ENCODE data around the gene FAM25G. TPM values are rescaled to one million over a fixed set of nuclear protein-coding genes. Genes with fewer than 3 reads are reported as not detected.
"Not testable (repeated sequence)": the region's sequence is repeated elsewhere in the genome, so short reads cannot be mapped to it uniquely, and the experiment has no call there.

Gene FAM25G
- total RNA-seq, 2 experiments from 2014 or later = not detected

GRCh38 chr10:47467458-47467857 lies 24.0 kb downstream of the FAM25G start:
- H3K4me1 Mint-ChIP-seq (ENCODE audit: low read depth); H3K36me3 Mint-ChIP-seq (ENCODE audit: low read depth); H3K27me3 ChIP-seq (ENCODE audit: control insufficient read depth in 1 of 2, insufficient read depth in 2 of 2, low read length in 2 of 2); H3K27me3 Mint-ChIP-seq; H3K4me1 ChIP-seq (ENCODE audit: insufficient read depth, low read length); H3K4me3 Mint-ChIP-seq; H3K9me3 ChIP-seq (ENCODE audit: control insufficient read depth in 1 of 2, insufficient read depth in 1 of 2, low read length in 2 of 2); CTCF ChIA-PET; POLR2A ChIA-PET; H3K36me3 ChIP-seq (ENCODE audit: insufficient read depth, low read length); H3K9me3 Mint-ChIP-seq; H3K27ac ChIP-seq (ENCODE audit: low read depth in 1 of 2, low read length in 2 of 2); H3K4me3 ChIP-seq (ENCODE audit: low read length); intact Hi-C loops (cut with DNase I, micrococcal nuclease); ATAC-seq (ENCODE audit: poor library complexity); H3K27ac Mint-ChIP-seq: not testable (repeated sequence)
- peak in 1 of 14 experiments; percentile 0 for DNase-seq

DNA sequence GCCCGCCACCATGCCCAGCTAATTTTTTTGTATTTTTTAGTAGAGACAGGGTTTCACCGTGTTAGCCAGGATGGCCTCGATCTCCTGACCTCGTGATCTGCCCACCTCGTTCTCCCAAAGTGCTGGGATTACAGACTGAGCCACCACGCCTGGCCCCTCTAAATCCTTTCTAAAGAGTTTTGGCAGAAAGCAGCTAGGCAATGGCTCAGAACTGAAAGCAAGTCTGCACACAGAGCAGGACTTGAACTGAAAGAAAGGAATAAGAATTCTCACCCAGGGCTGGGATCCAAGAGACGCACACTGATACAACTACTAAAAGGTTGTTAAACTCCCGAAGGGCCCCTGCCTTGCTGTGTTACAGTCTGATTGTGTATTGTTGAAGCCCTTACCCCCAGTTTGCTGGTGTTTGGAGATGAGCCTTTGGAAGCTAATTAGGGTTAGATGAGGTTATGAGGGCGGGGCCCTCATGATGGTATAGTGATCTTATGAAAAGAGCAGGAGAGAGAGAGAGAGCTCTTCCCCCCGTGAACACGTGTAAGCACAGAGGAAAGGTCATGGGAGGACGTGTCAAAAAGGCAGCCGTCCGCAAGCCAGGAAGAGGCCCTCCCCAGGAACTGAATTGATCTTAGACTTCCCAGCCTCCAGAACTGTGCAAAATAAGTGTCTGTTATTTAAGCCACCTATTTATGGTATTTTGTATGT lies 26.1 kb downstream of the FAM25G start:
- H3K27me3 Mint-ChIP-seq; H3K36me3 Mint-ChIP-seq (ENCODE audit: low read depth); H3K4me1 ChIP-seq (ENCODE audit: insufficient read depth, low read length); DNase-seq; H3K4me1 Mint-ChIP-seq (ENCODE audit: low read depth); CTCF ChIA-PET; H3K4me3 Mint-ChIP-seq; H3K27me3 ChIP-seq (ENCODE audit: control insufficient read depth in 1 of 2, insufficient read depth in 2 of 2, low read length in 2 of 2); H3K27ac Mint-ChIP-seq; H3K4me3 ChIP-seq (ENCODE audit: low read length); H3K9me3 Mint-ChIP-seq; intact Hi-C loops (cut with DNase I, micrococcal nuclease); ATAC-seq (ENCODE audit: poor library complexity); POLR2A ChIA-PET; H3K9me3 ChIP-seq (ENCODE audit: control insufficient read depth in 1 of 2, insufficient read depth in 1 of 2, low read length in 2 of 2); H3K27ac ChIP-seq (ENCODE audit: low read depth in 1 of 2, low read length in 2 of 2); H3K36me3 ChIP-seq (ENCODE audit: insufficient read depth, low read length): not testable (repeated sequence)

DNA sequence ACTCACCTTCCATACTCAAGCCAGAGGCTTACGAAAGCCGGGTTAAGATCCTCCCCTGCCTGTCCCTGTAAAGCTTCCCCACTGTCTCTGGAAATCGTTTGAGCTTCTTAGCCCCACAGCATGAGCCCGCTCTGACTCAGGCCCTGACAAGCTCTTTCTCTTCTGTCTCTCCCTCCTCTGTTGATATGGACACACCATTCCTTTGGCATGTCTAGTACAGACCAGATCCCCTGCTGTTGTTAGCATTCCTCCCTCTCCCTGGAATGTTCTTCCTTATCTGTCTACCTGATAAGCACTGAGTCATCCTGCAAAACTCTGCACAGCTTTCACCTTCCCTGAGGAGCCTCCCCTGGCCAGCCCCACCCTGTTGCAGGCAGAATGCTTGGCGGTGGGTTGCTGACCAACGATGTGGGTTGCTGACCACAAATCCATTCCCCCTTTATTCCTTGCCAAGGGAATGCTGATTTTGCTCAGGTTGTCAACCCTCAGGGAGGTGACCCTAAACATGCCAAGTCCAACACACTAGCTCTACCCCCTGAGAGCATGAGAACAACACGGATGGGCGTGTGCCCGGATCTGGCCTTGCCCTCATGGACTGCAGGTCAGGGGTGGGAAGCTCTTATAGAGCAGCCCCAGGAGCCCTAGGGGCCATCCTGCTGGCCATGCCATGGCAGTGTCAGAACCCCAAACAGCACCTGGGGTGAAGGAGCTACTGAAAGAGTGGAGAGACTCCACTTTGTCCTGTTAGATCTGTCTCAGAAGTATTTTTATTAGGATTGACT lies 28.7 kb downstream of the FAM25G start:
- H3K4me3 ChIP-seq (ENCODE audit: low read length); intact Hi-C loops (cut with DNase I, micrococcal nuclease); H3K9me3 Mint-ChIP-seq; H3K9me3 ChIP-seq (ENCODE audit: control insufficient read depth in 1 of 2, insufficient read depth in 1 of 2, low read length in 2 of 2); POLR2A ChIA-PET; H3K27me3 Mint-ChIP-seq; H3K4me1 ChIP-seq (ENCODE audit: insufficient read depth, low read length); ATAC-seq (ENCODE audit: poor library complexity); DNase-seq; H3K4me3 Mint-ChIP-seq; H3K4me1 Mint-ChIP-seq (ENCODE audit: low read depth); H3K27me3 ChIP-seq (ENCODE audit: control insufficient read depth in 1 of 2, insufficient read depth in 2 of 2, low read length in 2 of 2); H3K36me3 Mint-ChIP-seq (ENCODE audit: low read depth); H3K27ac ChIP-seq (ENCODE audit: low read depth in 1 of 2, low read length in 2 of 2); H3K36me3 ChIP-seq (ENCODE audit: insufficient read depth, low read length); CTCF ChIA-PET; H3K27ac Mint-ChIP-seq: not testable (repeated sequence)

DNA sequence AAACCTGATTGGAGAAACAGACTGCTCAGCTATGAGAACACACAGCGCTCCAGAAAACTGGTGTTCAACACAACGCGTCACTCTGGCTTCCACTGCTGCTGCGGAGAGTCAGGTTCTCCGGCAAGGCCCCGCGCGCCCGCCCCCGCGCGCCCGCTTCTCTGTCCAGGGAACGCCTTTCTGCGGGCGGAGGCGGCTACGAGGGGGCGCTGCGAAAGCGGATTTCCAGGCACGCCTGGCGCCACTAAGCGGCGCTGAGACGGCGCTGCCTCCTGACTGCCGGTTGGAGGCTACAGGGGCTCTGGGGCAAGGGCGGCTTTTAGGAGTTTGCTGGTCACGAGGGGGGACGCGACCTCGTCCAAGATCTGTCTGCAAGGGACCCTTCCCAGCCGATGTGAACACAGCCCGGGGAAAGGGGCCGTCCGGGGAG lies 30.2 kb downstream of the FAM25G start:
- H3K9me3 Mint-ChIP-seq, H3K4me3 Mint-ChIP-seq, H3K27me3 Mint-ChIP-seq: not testable (repeated sequence)

More for the DNA sequence above, 30.2 kb downstream of the FAM25G start:
- peak; percentile 83 for ATAC-seq (ENCODE audit: poor library complexity)
- H3K27ac ChIP-seq (ENCODE audit: low read depth in 1 of 2, low read length in 2 of 2); H3K36me3 Mint-ChIP-seq (ENCODE audit: low read depth); H3K4me1 Mint-ChIP-seq (ENCODE audit: low read depth); H3K4me1 ChIP-seq (ENCODE audit: insufficient read depth, low read length); H3K27me3 ChIP-seq (ENCODE audit: control insufficient read depth in 1 of 2, insufficient read depth in 2 of 2, low read length in 2 of 2); H3K4me3 ChIP-seq (ENCODE audit: low read length); POLR2A ChIA-PET; H3K27ac Mint-ChIP-seq; CTCF ChIA-PET; H3K36me3 ChIP-seq (ENCODE audit: insufficient read depth, low read length); DNase-seq; H3K9me3 ChIP-seq (ENCODE audit: control insufficient read depth in 1 of 2, insufficient read depth in 1 of 2, low read length in 2 of 2); intact Hi-C loops (cut with DNase I, micrococcal nuclease): not testable (repeated sequence)

Data from CD4-positive, alpha-beta T cell (primary cell).